ENCODE results near the gene DEDD. TPM values are rescaled to one million over a fixed set of nuclear protein-coding genes. Genes with fewer than 3 reads are reported as not detected.

The DEDD gene
- total and polyA plus RNA-seq, 2 of the 13 experiments (the other 11 are each of a cell fraction or from before 2014, with no cell fraction given): 12.6 to 27.8 TPM

GRCh38 chr1:161165742-161166668 is 33.5 kb upstream of the DEDD start, which contains the start of gene PPOX (continued):
- TF ChIP-seq, protein P1, sequence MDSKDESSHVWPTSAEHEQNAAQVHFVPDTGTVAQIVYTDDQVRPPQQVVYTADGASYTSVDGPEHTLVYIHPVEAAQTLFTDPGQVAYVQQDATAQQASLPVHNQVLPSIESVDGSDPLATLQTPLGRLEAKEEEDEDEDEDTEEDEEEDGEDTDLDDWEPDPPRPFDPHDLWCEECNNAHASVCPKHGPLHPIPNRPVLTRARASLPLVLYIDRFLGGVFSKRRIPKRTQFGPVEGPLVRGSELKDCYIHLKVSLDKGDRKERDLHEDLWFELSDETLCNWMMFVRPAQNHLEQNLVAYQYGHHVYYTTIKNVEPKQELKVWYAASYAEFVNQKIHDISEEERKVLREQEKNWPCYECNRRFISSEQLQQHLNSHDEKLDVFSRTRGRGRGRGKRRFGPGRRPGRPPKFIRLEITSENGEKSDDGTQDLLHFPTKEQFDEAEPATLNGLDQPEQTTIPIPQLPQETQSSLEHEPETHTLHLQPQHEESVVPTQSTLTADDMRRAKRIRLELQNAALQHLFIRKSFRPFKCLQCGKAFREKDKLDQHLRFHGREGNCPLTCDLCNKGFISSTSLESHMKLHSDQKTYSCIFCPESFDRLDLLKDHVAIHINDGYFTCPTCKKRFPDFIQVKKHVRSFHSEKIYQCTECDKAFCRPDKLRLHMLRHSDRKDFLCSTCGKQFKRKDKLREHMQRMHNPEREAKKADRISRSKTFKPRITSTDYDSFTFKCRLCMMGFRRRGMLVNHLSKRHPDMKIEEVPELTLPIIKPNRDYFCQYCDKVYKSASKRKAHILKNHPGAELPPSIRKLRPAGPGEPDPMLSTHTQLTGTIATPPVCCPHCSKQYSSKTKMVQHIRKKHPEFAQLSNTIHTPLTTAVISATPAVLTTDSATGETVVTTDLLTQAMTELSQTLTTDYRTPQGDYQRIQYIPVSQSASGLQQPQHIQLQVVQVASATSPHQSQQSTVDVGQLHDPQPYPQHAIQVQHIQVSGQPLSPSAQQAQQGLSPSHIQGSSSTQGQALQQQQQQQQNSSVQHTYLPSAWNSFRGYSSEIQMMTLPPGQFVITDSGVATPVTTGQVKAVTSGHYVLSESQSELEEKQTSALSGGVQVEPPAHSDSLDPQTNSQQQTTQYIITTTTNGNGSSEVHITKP (CRISPR knock-in tag; IDR thresholded peaks at IDR 0.05; ENCODE audit: low read depth): no peak; the same call in 1 of the 2 replicates
- TF ChIP-seq PPARG (CRISPR knock-in tag; conservative IDR thresholded peaks at IDR 0.05): no peak; the same call in 1 of the 2 replicates
- peak; percentile 40; the same call in 1 of the 2 replicates for TF ChIP-seq ZNF605 (CRISPR knock-in tag; IDR thresholded peaks at IDR 0.05)
- TF ChIP-seq, protein P2, sequence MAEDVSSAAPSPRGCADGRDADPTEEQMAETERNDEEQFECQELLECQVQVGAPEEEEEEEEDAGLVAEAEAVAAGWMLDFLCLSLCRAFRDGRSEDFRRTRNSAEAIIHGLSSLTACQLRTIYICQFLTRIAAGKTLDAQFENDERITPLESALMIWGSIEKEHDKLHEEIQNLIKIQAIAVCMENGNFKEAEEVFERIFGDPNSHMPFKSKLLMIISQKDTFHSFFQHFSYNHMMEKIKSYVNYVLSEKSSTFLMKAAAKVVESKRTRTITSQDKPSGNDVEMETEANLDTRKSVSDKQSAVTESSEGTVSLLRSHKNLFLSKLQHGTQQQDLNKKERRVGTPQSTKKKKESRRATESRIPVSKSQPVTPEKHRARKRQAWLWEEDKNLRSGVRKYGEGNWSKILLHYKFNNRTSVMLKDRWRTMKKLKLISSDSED (CRISPR knock-in tag; IDR thresholded peaks at IDR 0.05): no peak
- TF ChIP-seq ZNF496 (CRISPR knock-in tag; IDR thresholded peaks at IDR 0.05; ENCODE audit: insufficient replicate concordance): no peak
- no peak for TF ChIP-seq ZBTB4 (CRISPR knock-in tag; IDR thresholded peaks at IDR 0.05; ENCODE audit: borderline replicate concordance)
- TF ChIP-seq ZNF468 (CRISPR knock-in tag; IDR thresholded peaks at IDR 0.05): no peak
- no peak for TF ChIP-seq ZNF639 (CRISPR knock-in tag; conservative IDR thresholded peaks at IDR 0.05)
- no peak for TF ChIP-seq TMF1 (CRISPR knock-in tag; IDR thresholded peaks at IDR 0.05; ENCODE audit: low read depth)
- TF ChIP-seq REL (CRISPR knock-in tag; conservative IDR thresholded peaks at IDR 0.05): no peak
- peak; percentile 83 for TF ChIP-seq SP2 (CRISPR knock-in tag; IDR thresholded peaks at IDR 0.05)
- no peak for TF ChIP-seq GRHL1 (CRISPR knock-in tag; conservative IDR thresholded peaks at IDR 0.05)
- no peak for TF ChIP-seq ZNF124 (CRISPR knock-in tag; IDR thresholded peaks at IDR 0.05)
- no peak for TF ChIP-seq KDM6A (CRISPR knock-in tag; IDR thresholded peaks at IDR 0.05; ENCODE audit: low read depth)
- TF ChIP-seq AKAP8 (CRISPR knock-in tag; IDR thresholded peaks at IDR 0.05): no peak
- TF ChIP-seq ZNF550 (CRISPR knock-in tag; IDR thresholded peaks at IDR 0.05; ENCODE audit: borderline replicate concordance): no peak

Measured in HepG2 (cell line).